ENCODE results near the gene ARPC1A. TPM values are rescaled to one million over a fixed set of nuclear protein-coding genes. Genes with fewer than 3 reads are reported as not detected.
A peak's percentile ranks its signal among the peaks of the same experiment; 100 is the strongest.
"Not testable (repeated sequence)": the region's sequence is repeated elsewhere in the genome, so short reads cannot be mapped to it uniquely, and the experiment has no call there.

Gene ARPC1A
- total and polyA plus RNA-seq, 12 donors: 93.1 to 213 (median 134) TPM

GRCh38 chr7:99410635-99411034 lies 84.9 kb downstream of the ARPC1A start:
- intact Hi-C loops (cut with DNase I): loop anchor here in 4 of 10 donors (5.0 to 10.0 kb wide), 4 partner anchors 38 to 366 kb away; partner anchors contain the start of gene ARPC1B (in 1 of the 4)
- TF ChIP-seq CTCF (IDR thresholded peaks at IDR 0.05): no peak
- ATAC-seq (no peak), DNase-seq (no peak)
- H3K36me3 ChIP-seq: peaks cover 0 to 59% (median 50%) of the 10 kb centered on the region in 9 donors
- H3K27me3 ChIP-seq: no peaks in the 10 kb centered on the region
- H3K27ac ChIP-seq: no peak overlapping the region
- H3K9me3 ChIP-seq: no peaks in the 10 kb centered on the region
- 89 to 93% methylated on average over 2 of the region's 2 CpGs for WGBS, 2 donors
- H3K4me3 ChIP-seq: no peak overlapping the region
- H3K4me1 ChIP-seq: peaks cover 17 to 39% (median 32%) of the 10 kb centered on the region in 9 donors

GRCh38 chr7:99415513-99416127 lies 89.9 kb downstream of the ARPC1A start:
- ATAC-seq: not testable (repeated sequence)
- intact Hi-C loops (cut with DNase I): loop anchor here in 2 of 10 donors (10.0 kb wide), 2 partner anchors 51 to 371 kb away; no protein-coding TSS in a partner anchor

More at GRCh38 chr7:99415513-99416127, 89.9 kb downstream of the ARPC1A start:
- H3K36me3 ChIP-seq: peaks cover 3 to 100% (median 88%) of the 10 kb centered on the region in 9 donors
- DNase-seq: peak; percentile 45 to 60
- WGBS, 2 donors: 56 to 58% methylated on average over 17 of the region's 17 CpGs
- H3K4me3 ChIP-seq, H3K9me3 ChIP-seq, H3K4me1 ChIP-seq, H3K27me3 ChIP-seq, H3K27ac ChIP-seq: not testable (repeated sequence)
- peak; percentile 18 to 71 (median 66) for TF ChIP-seq CTCF (IDR thresholded peaks at IDR 0.05)

Other genes with a start within 250 kb of the ARPC1A start
- 10 to 100 TPM in 9 of 10 donors, 1 to 10 TPM in 1; 8.4 to 14.7 (median 11.5) TPM for gene SMURF1, start 181.8 kb upstream of the ARPC1A start, total RNA-seq
- gene SMURF1, start 181.8 kb upstream of the ARPC1A start, polyA plus RNA-seq: 1 to 10 TPM; 4.2 to 5.1 TPM
- not detected for gene KPNA7, start 117.8 kb upstream of the ARPC1A start, total RNA-seq
- under 1 TPM in 1 of 2 donors, not detected in 1; 0.04 TPM for gene KPNA7, start 117.8 kb upstream of the ARPC1A start, polyA plus RNA-seq
- gene MYH16, start 53.1 kb upstream of the ARPC1A start, total RNA-seq: not detected
- gene MYH16, start 53.1 kb upstream of the ARPC1A start, polyA plus RNA-seq: not detected
- gene ARPC1B, start 48.8 kb downstream of the ARPC1A start, total RNA-seq: 10 to 100 TPM; 16.2 to 92.0 (median 19.0) TPM
- 100 to 1,000 TPM in 1 of 2 donors, 10 to 100 TPM in 1; 35.4 to 161 TPM for gene ARPC1B, start 48.8 kb downstream of the ARPC1A start, polyA plus RNA-seq
- gene PDAP1, start 82.7 kb downstream of the ARPC1A start, total RNA-seq: 100 to 1,000 TPM in 3 of 10 donors, 10 to 100 TPM in 7; 89.7 to 130 (median 97.6) TPM
- gene PDAP1, start 82.7 kb downstream of the ARPC1A start, polyA plus RNA-seq: 100 to 1,000 TPM in 1 of 2 donors, 10 to 100 TPM in 1; 71.4 to 312 TPM
- gene BUD31, start 83.1 kb downstream of the ARPC1A start, total RNA-seq: 10 to 100 TPM; 28.3 to 59.7 (median 40.9) TPM
- 100 to 1,000 TPM in 1 of 2 donors, 10 to 100 TPM in 1; 81.7 to 116 TPM for gene BUD31, start 83.1 kb downstream of the ARPC1A start, polyA plus RNA-seq
- 1 to 10 TPM; 2.7 to 4.8 (median 3.1) TPM for gene PTCD1, start 112.9 kb downstream of the ARPC1A start, total RNA-seq
- 1 to 10 TPM; 2.4 to 3.2 TPM for gene PTCD1, start 112.9 kb downstream of the ARPC1A start, polyA plus RNA-seq
- 10 to 100 TPM; 12.6 to 21.7 (median 15.7) TPM for gene CPSF4, start 113.0 kb downstream of the ARPC1A start, total RNA-seq
- 10 to 100 TPM; 19.7 to 20.7 TPM for gene CPSF4, start 113.0 kb downstream of the ARPC1A start, polyA plus RNA-seq
- 100 to 1,000 TPM; 571 to 924 (median 746) TPM for gene ATP5MF, start 140.3 kb downstream of the ARPC1A start, total RNA-seq
- 1,000 to 10,000 TPM; 2,534 to 4,161 TPM for gene ATP5MF, start 140.3 kb downstream of the ARPC1A start, polyA plus RNA-seq
- 1 to 10 TPM; 1.7 to 5.6 (median 3.7) TPM for gene ZNF789, start 147.0 kb downstream of the ARPC1A start, total RNA-seq
- 10 to 100 TPM in 1 of 2 donors, 1 to 10 TPM in 1; 2.5 to 10.9 TPM for gene ZNF789, start 147.0 kb downstream of the ARPC1A start, polyA plus RNA-seq
- gene ZNF394, start 174.4 kb downstream of the ARPC1A start, total RNA-seq: 10 to 100 TPM; 14.1 to 20.2 (median 16.0) TPM
- gene ZNF394, start 174.4 kb downstream of the ARPC1A start, polyA plus RNA-seq: 10 to 100 TPM; 10.8 to 23.6 TPM
- 1 to 10 TPM; 5.7 to 8.5 (median 7.8) TPM for gene ZKSCAN5, start 178.8 kb downstream of the ARPC1A start, total RNA-seq
- 1 to 10 TPM; 2.8 to 3.0 TPM for gene ZKSCAN5, start 178.8 kb downstream of the ARPC1A start, polyA plus RNA-seq
- gene FAM200A, start 226.2 kb downstream of the ARPC1A start, total RNA-seq: 1 to 10 TPM; 4.3 to 7.7 (median 5.6) TPM
- 1 to 10 TPM; 3.4 to 7.5 TPM for gene FAM200A, start 226.2 kb downstream of the ARPC1A start, polyA plus RNA-seq
- gene ZNF655, start 232.7 kb downstream of the ARPC1A start, total RNA-seq: 10 to 100 TPM; 27.2 to 37.6 (median 30.8) TPM
- gene ZNF655, start 232.7 kb downstream of the ARPC1A start, polyA plus RNA-seq: 10 to 100 TPM; 22.0 to 54.1 TPM

Data from heart right ventricle (tissue), 16 donors.